SJSA1 (cell line): Measurements from ENCODE around the gene HDAC4. TPM values are rescaled to one million over a fixed set of nuclear protein-coding genes. Genes with fewer than 3 reads are reported as not detected.
A peak's percentile ranks its signal among the peaks of the same experiment; 100 is the strongest.

ENCODE experiments used
- DNase-seq, 2 experiments: peaks; one replicate each; pipeline ENCODE4 v3.0.0-alpha.2; 2015 to 2020; ENCODE audit warnings: low spot score in 2 of 2, low read depth in 1 of 2
- H3K27ac ChIP-seq: fragments of 250-450 bp; sonication (Bioruptor Pico); 2 replicates; pipeline ENCODE4 v1.5.1; 2020; ENCODE audit warnings: mild to moderate bottlenecking, moderate library complexity
- H3K27me3 ChIP-seq: fragments of 250-450 bp; sonication (Bioruptor Pico); replicated peaks from 2 replicates; pipeline ENCODE4 v1.5.1; 2020; ENCODE audit warnings: mild to moderate bottlenecking, moderate library complexity
- H3K36me3 ChIP-seq: fragments of 250-450 bp; sonication (Bioruptor Pico); 2 replicates; pipeline ENCODE4 v1.5.1; 2020; ENCODE audit warnings: mild to moderate bottlenecking
- H3K4me1 ChIP-seq: fragments of 250-450 bp; sonication (Bioruptor Pico); replicated peaks from 2 replicates; pipeline ENCODE4 v1.6.1; 2021; ENCODE audit warnings: mild to moderate bottlenecking
- H3K4me3 ChIP-seq: fragments of 250-450 bp; sonication (Bioruptor Pico); 2 replicates; pipeline ENCODE4 v1.5.1; 2020; ENCODE audit warnings: mild to moderate bottlenecking
- H3K9me3 ChIP-seq: fragments of 250-450 bp; sonication (Bioruptor Pico); replicated peaks from 2 replicates; pipeline ENCODE4 v1.5.1; 2020; ENCODE audit warnings: mild to moderate bottlenecking
- total RNA-seq: library from RNA; depleted of rRNA; stranded (reverse); fragments of >200 nt; shearing (Covaris generic); gene quantifications from 2 replicates; pipeline ENCODE4 v1.2.3, GENCODE V29; 2014

The HDAC4 gene
- total RNA-seq, 1 experiment from 2014 or later = 13.2 TPM

- no peak overlapping the region for H3K4me3 ChIP-seq
- H3K36me3 ChIP-seq = peaks cover 36% of the 10 kb centered on the region
- DNase-seq = no peak
- peak overlapping the region; percentile 77 for H3K27ac ChIP-seq
- H3K4me1 ChIP-seq = peaks cover 72% of the 10 kb centered on the region
- H3K9me3 ChIP-seq = no peaks in the 10 kb centered on the region
- no peaks in the 10 kb centered on the region for H3K27me3 ChIP-seq
Measured at GRCh38 chr2:239111401-239112100, 289.3 kb downstream of the HDAC4 start.

GRCh38 chr2:239110595-239111048, 290.2 kb downstream of the HDAC4 start:
- Histone ChIP-seq H3K4me1 (peaks cover 68% of the 10 kb centered on the region), H3K4me3 (no peak overlapping the region), H3K27ac (peak overlapping the region; percentile 77), H3K36me3 (peaks cover 39% of the 10 kb centered on the region), H3K27me3 (no peaks in the 10 kb centered on the region), H3K9me3 (no peaks in the 10 kb centered on the region)
- peak in 1 of 2 experiments; percentile 78 for DNase-seq

GRCh38 chr2:239109928-239110545, 290.8 kb downstream of the HDAC4 start:
- Histone ChIP-seq H3K9me3 (no peaks in the 10 kb centered on the region), H3K27me3 (no peaks in the 10 kb centered on the region), H3K36me3 (peaks cover 43% of the 10 kb centered on the region), H3K27ac (peak overlapping the region; percentile 77), H3K4me1 (peaks cover 68% of the 10 kb centered on the region), H3K4me3 (no peak overlapping the region)
- DNase-seq = peak; percentile 90 to 95

- Histone ChIP-seq H3K9me3 (no peaks in the 10 kb centered on the region), H3K4me3 (no peak overlapping the region), H3K4me1 (peaks cover 61% of the 10 kb centered on the region), H3K36me3 (peaks cover 38% of the 10 kb centered on the region), H3K27ac (peak overlapping the region; percentile 77), H3K27me3 (no peaks in the 10 kb centered on the region)
- DNase-seq = no peak
Measured at GRCh38 chr2:239109041-239109927, 291.5 kb downstream of the HDAC4 start.

GRCh38 chr2:239108459-239108858, 292.4 kb downstream of the HDAC4 start:
- peaks cover 53% of the 10 kb centered on the region for H3K4me1 ChIP-seq
- no peaks in the 10 kb centered on the region for H3K27me3 ChIP-seq
- no peak overlapping the region for H3K27ac ChIP-seq
- no peaks in the 10 kb centered on the region for H3K9me3 ChIP-seq
- H3K4me3 ChIP-seq = no peak overlapping the region
- no peak for DNase-seq
- H3K36me3 ChIP-seq = peaks cover 38% of the 10 kb centered on the region

- Histone ChIP-seq H3K9me3 (no peaks in the 10 kb centered on the region), H3K27me3 (no peaks in the 10 kb centered on the region), H3K4me1 (peaks cover 48% of the 10 kb centered on the region)
Measured at GRCh38 chr2:239107936-239108335, 292.9 kb downstream of the HDAC4 start.

GRCh38 chr2:239106966-239107365, 293.9 kb downstream of the HDAC4 start:
- Histone ChIP-seq H3K9me3 (no peaks in the 10 kb centered on the region), H3K27me3 (no peaks in the 10 kb centered on the region), H3K36me3 (peaks cover 35% of the 10 kb centered on the region), H3K27ac (no peak overlapping the region), H3K4me1 (peaks cover 38% of the 10 kb centered on the region), H3K4me3 (no peak overlapping the region)
- DNase-seq = no peak

More at GRCh38 chr2:239107936-239108335, 292.9 kb downstream of the HDAC4 start:
- DNase-seq = no peak
- Histone ChIP-seq H3K36me3 (peaks cover 38% of the 10 kb centered on the region), H3K4me3 (no peak overlapping the region), H3K27ac (no peak overlapping the region)

- Histone ChIP-seq H3K36me3 (peaks cover 30% of the 10 kb centered on the region), H3K27me3 (no peaks in the 10 kb centered on the region), H3K4me3 (no peak overlapping the region), H3K27ac (no peak overlapping the region), H3K9me3 (no peaks in the 10 kb centered on the region), H3K4me1 (peaks cover 33% of the 10 kb centered on the region)
- DNase-seq = peak in 1 of 2 experiments; percentile 70
Measured at GRCh38 chr2:239106314-239106908, 294.4 kb downstream of the HDAC4 start.

GRCh38 chr2:239105234-239105633, 295.6 kb downstream of the HDAC4 start:
- no peak overlapping the region for H3K4me3 ChIP-seq
- no peaks in the 10 kb centered on the region for H3K9me3 ChIP-seq
- no peak overlapping the region for H3K27ac ChIP-seq
- peaks cover 21% of the 10 kb centered on the region for H3K4me1 ChIP-seq
- no peaks in the 10 kb centered on the region for H3K27me3 ChIP-seq
- no peak for DNase-seq
- H3K36me3 ChIP-seq = peaks cover 31% of the 10 kb centered on the region

GRCh38 chr2:239104800-239105199, 296.0 kb downstream of the HDAC4 start:
- peaks cover 31% of the 10 kb centered on the region for H3K36me3 ChIP-seq
- H3K4me1 ChIP-seq = peaks cover 18% of the 10 kb centered on the region
- H3K27me3 ChIP-seq = no peaks in the 10 kb centered on the region
- H3K4me3 ChIP-seq = no peak overlapping the region
- H3K27ac ChIP-seq = no peak overlapping the region
- no peak for DNase-seq
- no peaks in the 10 kb centered on the region for H3K9me3 ChIP-seq

- H3K9me3 ChIP-seq = no peaks in the 10 kb centered on the region
- no peaks in the 10 kb centered on the region for H3K27me3 ChIP-seq
- peaks cover 4% of the 10 kb centered on the region for H3K4me1 ChIP-seq
- no peak for DNase-seq
- no peak overlapping the region for H3K4me3 ChIP-seq
- H3K36me3 ChIP-seq = peaks cover 31% of the 10 kb centered on the region
- H3K27ac ChIP-seq = no peak overlapping the region
Measured at GRCh38 chr2:239103125-239104098, 297.4 kb downstream of the HDAC4 start.

GRCh38 chr2:239102266-239102665, 298.6 kb downstream of the HDAC4 start:
- H3K27ac ChIP-seq = no peak overlapping the region
- H3K27me3 ChIP-seq = no peaks in the 10 kb centered on the region
- no peak for DNase-seq
- H3K4me3 ChIP-seq = no peak overlapping the region
- H3K36me3 ChIP-seq = peaks cover 24% of the 10 kb centered on the region
- no peaks in the 10 kb centered on the region for H3K4me1 ChIP-seq
- no peaks in the 10 kb centered on the region for H3K9me3 ChIP-seq
